HG02763 (cell line): ENCODE data around the gene MAN1A1.
"Not testable (repeated sequence)": the region's sequence is repeated elsewhere in the genome, so short reads cannot be mapped to it uniquely, and the experiment has no call there.

Experiments
- ATAC-seq: cut with Tn5 transposase; IDR thresholded peaks from one replicate; pipeline ENCODE4 v1.9.1; 2021; ENCODE audit warnings: mild to moderate bottlenecking, moderate library complexity; ENCODE audit not compliant: unreplicated experiment

MAN1A1 gene

GRCh38 chr6:119174085-119174445 lies 175.5 kb downstream of the MAN1A1 start:
- ATAC-seq = no peak

GRCh38 chr6:119173249-119174084 lies 176.1 kb downstream of the MAN1A1 start:
- no peak for ATAC-seq

- no peak for ATAC-seq
Measured at GRCh38 chr6:119172824-119173223, 176.7 kb downstream of the MAN1A1 start.

- no peak for ATAC-seq
Measured at GRCh38 chr6:119171864-119172588, 177.5 kb downstream of the MAN1A1 start.

- no peak for ATAC-seq
Measured at GRCh38 chr6:119171088-119171841, 178.3 kb downstream of the MAN1A1 start.

- no peak for ATAC-seq
Measured at GRCh38 chr6:119170447-119171087, 179.0 kb downstream of the MAN1A1 start.

- no peak for ATAC-seq
Measured at GRCh38 chr6:119170103-119170446, 179.5 kb downstream of the MAN1A1 start.

GRCh38 chr6:119169355-119169754 lies 180.2 kb downstream of the MAN1A1 start:
- ATAC-seq = not testable (repeated sequence)

- ATAC-seq = no peak
Measured at GRCh38 chr6:119166024-119166784, 183.4 kb downstream of the MAN1A1 start.

- no peak for ATAC-seq
Measured at GRCh38 chr6:119163006-119163405, 186.6 kb downstream of the MAN1A1 start.

GRCh38 chr6:119162134-119162775 lies 187.3 kb downstream of the MAN1A1 start:
- ATAC-seq = peak; percentile 81

GRCh38 chr6:119161438-119161837 lies 188.1 kb downstream of the MAN1A1 start:
- no peak for ATAC-seq

GRCh38 chr6:119160911-119161310 lies 188.7 kb downstream of the MAN1A1 start:
- no peak for ATAC-seq

GRCh38 chr6:119158057-119158848 lies 191.3 kb downstream of the MAN1A1 start:
- no peak for ATAC-seq

GRCh38 chr6:119157506-119157815 lies 192.1 kb downstream of the MAN1A1 start:
- ATAC-seq = no peak

GRCh38 chr6:119156757-119157505 lies 192.6 kb downstream of the MAN1A1 start:
- ATAC-seq = no peak

GRCh38 chr6:119156082-119156481 lies 193.5 kb downstream of the MAN1A1 start:
- not testable (repeated sequence) for ATAC-seq

GRCh38 chr6:119152187-119152586 lies 197.4 kb downstream of the MAN1A1 start:
- no peak for ATAC-seq
